Umbilical cord (tissue), 2 donors: ENCODE results near the gene TACC3. TPM values are rescaled to one million over a fixed set of nuclear protein-coding genes. Genes with fewer than 3 reads are reported as not detected.

Experiments
- DNase-seq: peaks from one replicate; pipeline ENCODE4 v3.0.0-alpha.2; 2015; ENCODE audit warnings: low spot score
- total RNA-seq: library from RNA; depleted of rRNA; stranded (reverse); fragments of >200 nt; gene quantifications from one replicate; pipeline ENCODE4 v1.2.3, GENCODE V29; 2014; ENCODE audit warnings: low replicate concordance; ENCODE audit not compliant: insufficient read depth

The TACC3 gene
- total RNA-seq, 1 donor from 2014 or later: 12.0 TPM

- DNase-seq: no peak
Observed at GRCh38 chr4:1703867-1704266, 17.5 kb upstream of the TACC3 start.

DNA sequence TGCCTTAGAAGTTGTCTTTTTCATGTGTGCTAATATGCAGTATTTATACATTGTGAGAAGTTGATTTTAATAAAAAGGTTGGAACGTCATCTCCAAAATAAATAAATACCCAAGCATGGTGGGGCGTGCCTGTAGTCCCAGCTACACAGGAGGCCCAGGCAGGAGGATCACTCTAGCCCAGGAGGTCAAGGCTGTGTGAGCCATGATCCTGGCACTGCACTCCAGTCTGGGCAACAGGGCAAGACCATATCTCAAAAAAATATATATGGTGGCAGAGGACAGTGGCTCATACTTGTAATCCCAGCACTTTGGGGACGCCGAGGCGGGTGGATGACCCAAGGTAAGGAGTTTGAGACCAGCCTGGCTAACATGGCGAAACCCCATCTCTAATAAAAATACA lies 15.6 kb upstream of the TACC3 start:
- DNase-seq: no peak

GRCh38 chr4:1706358-1706757 lies 15.0 kb upstream of the TACC3 start:
- no peak for DNase-seq

- no peak for DNase-seq
Observed at GRCh38 chr4:1708581-1708980, 12.7 kb upstream of the TACC3 start.

DNA sequence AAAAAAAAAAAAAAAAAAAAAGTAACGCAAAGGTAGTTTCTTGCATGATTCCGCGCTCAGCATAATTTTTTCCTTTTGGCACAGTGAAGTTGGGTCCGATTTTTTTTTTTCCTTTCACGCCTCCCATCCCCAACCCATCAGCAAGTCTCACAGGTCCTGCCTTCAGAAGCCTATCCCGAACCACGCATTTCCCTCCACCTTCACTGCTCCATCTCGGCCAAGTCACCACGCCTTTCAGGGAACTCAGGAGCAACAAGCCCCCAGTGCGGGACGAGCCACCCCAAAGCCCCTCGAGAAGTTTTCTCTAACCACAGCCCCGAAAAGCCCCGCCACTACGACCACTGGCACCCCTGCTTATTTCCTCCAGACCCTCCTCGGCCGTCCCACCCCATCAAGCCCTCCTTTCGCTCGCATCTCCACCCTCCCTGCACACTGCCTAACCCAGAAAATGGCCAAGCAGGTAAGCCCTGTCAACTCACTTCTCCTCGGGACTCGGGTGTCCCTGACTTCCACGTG lies 10.2 kb upstream of the TACC3 start:
- DNase-seq: no peak

DNA sequence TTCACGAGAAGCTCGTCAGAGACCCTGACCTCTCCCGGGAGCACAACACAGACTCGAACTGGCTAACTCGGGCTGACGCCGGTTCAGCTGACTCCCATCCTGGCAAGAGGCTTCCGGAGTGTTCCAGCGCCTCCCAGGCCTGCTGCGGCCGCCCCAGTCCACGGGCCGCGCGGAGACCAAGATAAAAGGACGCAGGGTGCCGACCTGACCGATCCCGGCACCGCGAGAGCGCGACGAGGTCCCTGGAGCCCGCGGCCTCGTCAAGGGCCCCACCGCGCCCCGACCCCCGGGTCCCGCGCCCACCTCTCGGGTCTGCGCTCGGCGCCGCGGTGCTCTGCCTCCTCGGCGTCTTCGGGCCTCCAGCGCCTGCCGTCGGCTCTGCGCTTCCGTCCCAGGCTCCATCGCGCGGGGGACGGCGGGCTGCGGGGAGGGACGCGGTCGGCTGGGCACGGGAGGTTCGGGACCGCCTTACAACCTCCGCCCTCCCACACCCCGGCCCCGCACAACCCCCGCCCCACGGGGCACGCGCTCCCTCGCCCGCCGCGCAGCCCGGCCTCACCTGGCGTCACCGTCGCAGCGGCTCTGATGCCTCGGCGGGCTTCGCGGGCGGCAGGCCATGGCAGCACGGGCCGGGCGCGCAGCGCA lies 9.6 kb upstream of the TACC3 start:
- peak; percentile 53 for DNase-seq

DNA sequence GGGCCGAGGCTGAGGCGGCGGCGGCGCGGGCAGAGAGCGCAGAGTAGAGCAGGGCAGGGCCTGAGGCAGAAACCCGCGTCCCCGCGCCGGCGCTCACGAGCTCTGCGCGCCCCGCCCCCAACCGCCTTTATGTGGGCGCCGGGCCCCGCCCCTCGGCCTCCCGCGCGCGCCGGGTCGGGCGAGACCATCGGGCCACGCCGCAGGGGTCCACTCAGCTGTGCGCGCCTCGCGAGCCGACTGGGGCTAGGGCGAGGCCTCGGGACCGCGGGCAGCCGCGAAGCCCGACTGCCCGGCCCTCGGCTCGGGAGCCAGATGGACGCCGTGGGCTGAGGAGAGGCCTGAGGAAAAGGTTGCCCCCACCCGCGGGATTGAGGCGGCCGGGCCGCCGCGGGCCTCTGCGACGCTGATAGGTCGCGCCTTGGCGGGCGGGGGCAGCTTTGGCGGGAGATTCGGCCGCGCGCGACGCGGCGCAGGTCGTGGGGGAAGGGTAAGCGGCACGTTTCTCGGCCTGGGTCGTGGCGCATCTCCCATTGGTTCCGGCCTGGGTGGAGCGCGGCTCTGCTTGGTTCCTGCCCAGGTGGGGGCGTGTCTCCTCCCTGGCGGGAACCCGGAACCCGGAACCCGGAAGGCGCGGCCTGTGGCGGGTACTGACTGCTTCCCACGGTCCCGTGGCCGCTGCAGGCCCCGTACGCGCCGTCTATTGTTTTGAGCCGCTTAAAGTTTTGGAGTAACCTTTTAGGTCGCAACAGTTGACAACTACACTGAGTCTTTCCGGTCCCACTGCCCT lies 8.9 kb upstream of the TACC3 start, which contains the start of gene SLBP:
SLBP (minus strand) TSS at position 104 of the 787 bp plus-strand sequence. CDS start 131 bp downstream, outside the sequence.
- peak; percentile 96 for DNase-seq

DNA sequence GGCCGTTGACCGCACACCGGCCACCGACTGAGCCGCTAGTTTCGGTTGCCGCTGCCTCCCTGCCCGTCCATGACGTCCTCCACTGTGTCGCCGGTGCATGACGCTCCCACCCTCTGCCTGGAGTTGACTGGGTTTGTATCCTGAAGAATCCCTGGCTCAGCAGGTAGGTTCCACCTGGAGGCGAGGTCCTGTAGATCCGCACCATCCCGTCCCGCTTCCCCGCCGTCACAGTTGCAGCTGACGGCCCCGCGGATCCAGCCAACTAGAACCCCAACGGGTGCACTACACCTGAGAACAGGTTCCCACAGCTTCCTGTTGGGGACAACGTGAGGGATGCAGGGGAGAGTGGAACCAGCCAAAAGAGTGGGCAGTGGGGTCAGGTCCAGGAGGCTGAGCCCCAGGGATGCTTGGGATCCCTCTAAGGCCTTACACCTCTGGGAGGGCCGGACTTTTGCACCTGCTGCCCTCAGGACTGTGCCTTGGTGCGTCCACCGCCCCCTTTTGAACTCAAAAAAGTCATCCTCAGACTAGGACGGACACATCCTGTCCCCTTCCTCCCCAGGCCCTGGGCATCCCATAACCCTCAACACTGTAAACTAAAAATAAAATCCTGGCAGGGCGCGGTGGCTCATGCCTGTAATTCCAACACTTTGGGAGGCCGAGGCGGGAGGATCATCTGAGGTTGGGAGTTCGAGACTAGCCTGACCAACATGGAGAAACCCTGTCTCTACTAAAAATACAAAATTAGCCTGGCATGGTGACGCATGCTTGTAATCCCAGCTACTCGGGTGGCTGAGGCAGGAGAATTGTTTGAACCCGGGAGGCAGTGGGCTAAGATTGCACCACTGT lies 8.1 kb upstream of the TACC3 start:
- no peak for DNase-seq

GRCh38 chr4:1714303-1715001 lies 6.9 kb upstream of the TACC3 start:
- no peak for DNase-seq

DNA sequence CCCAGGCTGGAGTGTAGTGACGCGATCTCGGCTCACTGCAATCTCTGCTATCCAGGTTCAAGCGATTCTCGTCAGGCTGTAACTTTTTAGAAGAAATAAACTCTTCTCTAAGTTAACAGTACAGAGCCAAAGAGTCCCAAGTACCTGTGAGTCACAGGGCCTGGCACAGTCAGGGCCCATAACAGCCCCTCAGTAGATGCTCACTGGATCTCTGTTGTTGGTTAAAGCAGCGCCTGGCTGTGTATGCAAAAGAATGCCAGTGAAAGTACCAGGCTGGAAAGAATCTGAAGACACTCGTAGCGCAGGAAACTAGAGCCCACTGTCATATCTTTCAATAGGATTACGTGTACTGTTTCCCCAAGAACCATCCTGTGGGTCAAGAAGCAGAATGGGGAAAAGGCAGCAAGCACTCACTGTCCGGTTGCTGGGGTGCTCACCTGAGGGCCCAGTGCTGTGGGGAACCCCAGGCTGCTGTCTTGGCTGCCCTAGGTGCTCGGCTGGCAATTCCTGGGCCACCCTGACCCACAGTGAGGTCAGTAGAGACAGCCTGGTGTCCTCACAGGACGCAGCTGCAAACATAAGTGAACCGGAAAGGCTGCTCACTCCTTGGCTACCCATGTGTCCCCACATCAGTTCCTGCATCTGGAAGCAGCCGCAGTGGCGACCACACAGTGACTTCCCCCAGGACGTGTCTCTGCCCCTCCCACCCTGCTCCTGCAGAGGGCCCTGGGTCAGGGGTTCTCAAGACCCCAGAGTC lies 6.1 kb upstream of the TACC3 start:
- DNase-seq: no peak

GRCh38 chr4:1716065-1716945 lies 5.0 kb upstream of the TACC3 start:
- DNase-seq: no peak

DNA sequence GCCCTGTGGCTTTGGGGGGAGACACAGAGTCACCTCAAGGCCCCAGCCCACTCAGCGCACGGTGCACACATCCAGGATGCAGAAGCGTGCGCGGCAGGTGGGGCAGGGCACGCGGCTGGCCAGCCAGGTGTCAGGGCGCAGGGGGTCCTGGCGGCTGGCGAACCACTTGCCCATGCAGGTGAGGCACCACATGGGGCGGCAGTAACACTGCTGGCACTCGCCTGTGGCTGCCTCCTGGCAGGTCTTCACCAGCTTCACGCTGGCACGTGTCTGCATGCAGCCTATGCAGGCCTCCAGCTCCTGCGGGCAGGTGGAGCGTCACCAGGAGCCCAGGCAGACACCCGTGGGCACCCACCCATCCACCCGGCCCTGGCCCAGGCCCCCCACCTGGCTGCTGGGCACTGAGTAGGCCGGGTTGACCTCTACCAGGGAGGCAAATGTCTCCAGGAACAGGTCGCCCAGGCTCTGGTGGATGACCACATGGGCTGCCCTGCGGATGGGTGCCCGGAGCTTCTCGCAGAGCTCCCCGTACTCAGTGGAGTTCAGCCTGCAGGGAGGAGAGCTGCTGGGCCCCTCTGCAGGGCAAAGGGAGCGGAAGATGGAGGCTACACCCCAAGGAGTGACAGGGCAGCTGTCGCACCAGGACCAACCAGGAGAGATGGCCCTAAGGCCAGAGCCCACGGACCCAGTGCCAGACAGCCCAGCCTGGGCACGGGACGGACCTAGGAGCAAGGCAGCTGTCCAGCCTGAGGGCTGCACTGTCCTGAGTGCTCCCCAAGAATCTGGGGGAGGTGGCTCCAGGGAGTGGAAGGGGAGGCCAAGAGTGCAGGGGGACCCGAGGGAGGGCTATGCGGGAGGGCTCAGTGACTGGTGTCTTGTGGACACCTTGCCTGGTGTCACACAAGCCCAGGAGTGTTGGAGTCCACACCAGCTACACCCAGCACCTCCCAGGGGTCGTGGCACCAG lies 3.9 kb upstream of the TACC3 start:
- DNase-seq: no peak

DNA sequence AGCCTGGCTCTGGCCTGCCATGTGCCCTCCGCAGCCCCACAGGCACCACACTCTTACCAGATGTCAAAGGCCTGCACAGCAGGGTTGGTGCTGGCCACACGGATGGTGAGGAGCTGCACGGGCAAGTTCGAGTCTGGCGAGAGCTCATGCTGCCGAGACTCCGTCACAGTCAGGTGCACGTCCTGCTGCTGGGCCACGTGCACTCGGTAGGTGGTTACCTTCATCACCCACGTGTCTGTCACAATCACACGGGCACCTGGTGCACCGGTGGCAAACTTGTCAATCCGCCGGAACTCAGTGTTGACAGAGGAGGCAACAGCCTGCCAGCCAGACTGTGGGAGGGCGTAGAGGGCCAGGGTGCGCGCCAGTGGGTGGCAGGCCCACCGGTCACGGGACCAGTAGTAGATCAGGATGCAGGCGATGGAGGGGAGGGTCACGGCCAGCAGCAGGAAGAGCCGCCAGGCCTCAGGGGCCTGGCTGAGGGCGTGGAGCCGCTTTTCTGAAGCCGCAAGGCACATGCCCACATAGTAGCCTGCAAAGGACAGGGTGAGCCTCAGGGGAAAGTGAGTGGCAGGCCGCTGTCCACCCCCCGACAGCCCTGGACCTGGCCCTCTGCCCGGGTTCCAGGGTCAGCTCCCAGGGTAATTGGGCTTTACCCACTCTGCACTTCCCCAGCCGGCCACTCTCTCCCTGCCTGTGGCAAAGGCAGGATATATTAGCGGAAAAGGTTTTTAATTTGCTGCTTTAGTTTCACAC lies 3.0 kb upstream of the TACC3 start:
- DNase-seq: no peak

DNA sequence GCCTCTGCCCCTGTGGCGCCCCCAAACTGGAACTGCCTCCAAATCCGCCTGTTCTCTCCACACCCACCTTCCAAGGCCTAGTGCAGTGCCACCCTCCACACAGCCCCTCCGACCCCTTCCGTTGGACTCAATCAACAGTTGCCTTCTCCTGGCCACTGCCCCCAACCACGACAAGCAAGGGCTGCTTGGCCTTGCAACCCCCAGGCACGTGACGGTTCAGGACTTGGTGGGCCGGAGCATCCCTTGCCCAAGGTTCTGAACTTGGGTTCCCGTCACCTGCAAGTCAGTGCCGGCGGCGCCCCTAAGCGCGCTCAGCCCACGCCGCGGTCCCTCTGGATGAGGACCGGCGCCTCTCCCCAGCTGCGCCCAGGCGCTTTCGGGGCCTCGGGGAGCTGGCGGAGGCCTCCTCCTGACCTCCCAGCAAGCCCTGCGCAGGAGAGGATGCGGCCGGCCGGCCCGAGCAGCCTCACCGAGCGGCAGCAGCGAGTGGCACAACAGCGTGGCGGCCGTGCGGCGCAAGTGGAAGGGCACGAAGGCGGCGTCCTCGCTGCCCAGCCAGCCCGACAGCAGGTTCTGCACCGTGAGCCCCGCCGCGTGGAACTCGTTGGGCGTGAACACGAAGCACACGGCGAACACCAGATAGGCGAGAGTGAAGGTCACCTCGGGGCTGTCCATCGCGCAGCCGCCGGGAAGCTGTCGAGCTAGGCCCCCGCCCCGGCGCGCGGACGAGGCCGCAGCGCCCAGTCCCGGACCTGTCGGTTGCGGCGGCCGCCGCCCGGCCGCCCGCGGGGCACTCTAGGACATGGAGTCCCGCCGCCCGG lies 948 bp upstream of the TACC3 start:
- DNase-seq: peak; percentile 51

DNA sequence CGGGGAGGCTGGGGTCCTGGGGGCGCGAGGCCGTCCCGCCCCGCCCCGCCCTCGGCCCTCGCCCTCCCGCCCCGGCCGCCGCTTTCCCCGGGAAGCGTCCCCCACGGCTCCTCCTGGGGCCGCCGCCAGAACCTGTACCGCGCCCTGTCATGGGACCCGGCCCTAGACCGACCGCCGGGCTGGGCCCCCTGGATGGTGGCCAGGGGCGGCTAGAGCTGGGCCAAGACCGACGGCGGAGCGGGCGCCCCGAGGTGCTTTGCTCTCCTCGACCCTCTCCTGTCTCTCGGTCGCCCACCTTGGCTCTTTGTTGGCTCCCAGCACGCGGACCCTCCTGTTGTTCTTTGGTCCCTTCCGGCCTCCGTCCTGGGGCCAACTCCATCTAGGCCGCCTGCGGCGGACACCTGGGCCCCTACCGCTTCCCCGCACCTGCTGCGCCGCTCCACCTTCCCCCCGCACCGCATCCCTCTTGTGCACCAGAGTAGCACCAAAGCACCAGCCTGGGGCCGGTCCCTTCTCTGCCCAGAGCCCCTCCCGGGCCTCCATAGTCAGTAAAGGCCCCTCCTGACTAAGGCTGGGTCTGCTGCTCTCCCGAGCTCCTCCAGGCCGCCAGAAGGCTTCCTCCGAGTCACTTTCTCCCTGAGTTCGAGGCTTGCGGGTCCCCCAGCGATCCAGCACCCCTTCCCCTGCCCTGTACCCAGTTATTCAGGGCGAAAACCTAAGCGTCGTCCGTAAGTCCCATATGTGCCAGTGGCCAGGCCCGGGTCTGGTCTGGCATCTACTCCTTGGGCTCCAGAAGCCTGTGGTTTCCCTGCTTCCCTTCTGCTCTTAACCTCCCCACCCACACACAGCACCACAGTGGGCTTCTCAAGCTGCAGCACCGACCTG lies 587 bp downstream of the TACC3 start:
- no peak for DNase-seq
